IPS-15b (cell line): ENCODE data around the gene GOLT1A.
A peak's percentile ranks its signal among the peaks of the same experiment; 100 is the strongest.

Experiments used
- H3K27me3 ChIP-seq: one replicate; pipeline ENCODE4 v1.6.1; 2013; ENCODE audit warnings: low read length; ENCODE audit not compliant: control insufficient read depth, insufficient read depth
- H3K36me3 ChIP-seq: one replicate; pipeline ENCODE4 v1.6.1; 2013; ENCODE audit warnings: low read length; ENCODE audit not compliant: control insufficient read depth, insufficient read depth
- H3K4me1 ChIP-seq: one replicate; pipeline ENCODE4 v1.6.1; 2013; ENCODE audit warnings: mild to moderate bottlenecking, low read length; ENCODE audit not compliant: control insufficient read depth, insufficient read depth
- H3K4me3 ChIP-seq: one replicate; pipeline ENCODE4 v1.5.1; 2013; ENCODE audit warnings: low read depth, low read length
- H3K9ac ChIP-seq: one replicate; pipeline ENCODE4 v1.6.1; 2013; ENCODE audit warnings: low read depth, mild to moderate bottlenecking, low read length
- H3K9me3 ChIP-seq: one replicate; pipeline ENCODE4 v1.6.1; 2013; ENCODE audit warnings: mild to moderate bottlenecking, low read length; ENCODE audit not compliant: control insufficient read depth, insufficient read depth

Gene GOLT1A

DNA sequence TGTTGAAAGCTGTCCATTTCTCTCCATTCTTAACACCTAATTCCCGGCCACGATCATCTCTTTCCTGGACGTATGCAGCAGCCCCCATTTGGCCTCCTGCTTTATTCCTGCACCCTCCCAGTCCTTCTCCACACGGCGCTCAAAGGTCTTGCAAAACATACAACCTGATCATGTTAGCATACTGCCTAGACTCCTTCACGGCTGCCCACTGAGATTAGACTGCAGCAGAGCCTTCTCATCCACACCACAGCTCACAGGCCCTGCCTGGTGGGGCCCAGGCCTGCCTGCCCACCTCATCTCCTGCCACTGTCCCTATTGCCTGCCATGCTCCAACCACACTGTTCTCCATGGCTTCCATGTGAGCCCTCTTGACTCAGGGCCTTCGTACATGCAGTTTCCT lies 2.7 kb downstream of the GOLT1A start:
- no peaks in the 10 kb centered on the region for H3K27me3 ChIP-seq
- no peak overlapping the region for H3K4me3 ChIP-seq
- no peaks in the 10 kb centered on the region for H3K9me3 ChIP-seq
- H3K4me1 ChIP-seq = peaks cover 3% of the 10 kb centered on the region
- H3K9ac ChIP-seq = no peak overlapping the region
- no peaks in the 10 kb centered on the region for H3K36me3 ChIP-seq

DNA sequence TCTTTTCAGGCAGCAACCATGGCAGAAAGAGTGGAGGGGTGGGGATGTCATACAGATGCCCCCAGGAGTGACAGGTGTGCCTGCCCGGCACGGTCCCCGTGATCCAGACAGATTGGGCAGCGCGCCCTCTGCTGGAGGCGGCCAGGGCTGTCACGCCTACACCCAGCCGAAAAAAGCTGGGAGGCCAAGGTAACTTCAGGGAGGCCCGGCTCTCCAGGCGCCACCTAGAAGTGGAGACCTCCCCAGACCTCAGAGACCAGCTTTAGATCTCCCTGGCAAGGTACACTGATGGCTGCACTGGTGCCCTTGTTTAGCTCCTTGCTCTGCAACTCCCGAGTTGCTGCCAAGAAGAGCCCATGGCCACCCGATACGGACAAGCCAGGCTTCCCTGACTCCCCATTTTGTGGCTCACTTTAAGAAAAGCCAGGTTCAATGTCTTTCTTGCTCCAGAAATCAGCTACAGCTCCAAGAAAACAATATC lies 6.6 kb downstream of the GOLT1A start:
- H3K9me3 ChIP-seq = no peaks in the 10 kb centered on the region
- H3K4me3 ChIP-seq = no peak overlapping the region
- no peaks in the 10 kb centered on the region for H3K36me3 ChIP-seq
- no peak overlapping the region for H3K9ac ChIP-seq
- no peaks in the 10 kb centered on the region for H3K27me3 ChIP-seq
- H3K4me1 ChIP-seq = peaks cover 3% of the 10 kb centered on the region

DNA sequence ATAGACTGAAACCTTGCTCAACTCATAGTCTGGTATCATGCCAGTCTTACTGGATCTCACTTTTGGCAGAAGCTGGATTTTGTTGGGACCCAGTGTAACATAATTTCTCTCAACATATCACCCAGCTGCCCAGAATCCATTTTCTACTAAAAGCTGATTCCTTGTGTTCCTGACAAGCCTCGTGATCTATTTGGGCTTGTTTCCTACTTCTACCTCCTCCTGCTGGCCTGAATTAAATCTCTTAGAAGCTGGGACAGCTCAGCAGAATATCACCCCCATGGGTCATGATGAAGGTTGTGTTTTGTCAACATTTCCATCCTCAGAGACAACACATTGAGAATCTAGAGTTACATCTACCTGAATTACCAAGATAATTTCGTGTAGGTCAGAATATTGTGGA lies 7.7 kb downstream of the GOLT1A start:
- H3K9ac ChIP-seq = no peak overlapping the region
- no peaks in the 10 kb centered on the region for H3K27me3 ChIP-seq

DNA sequence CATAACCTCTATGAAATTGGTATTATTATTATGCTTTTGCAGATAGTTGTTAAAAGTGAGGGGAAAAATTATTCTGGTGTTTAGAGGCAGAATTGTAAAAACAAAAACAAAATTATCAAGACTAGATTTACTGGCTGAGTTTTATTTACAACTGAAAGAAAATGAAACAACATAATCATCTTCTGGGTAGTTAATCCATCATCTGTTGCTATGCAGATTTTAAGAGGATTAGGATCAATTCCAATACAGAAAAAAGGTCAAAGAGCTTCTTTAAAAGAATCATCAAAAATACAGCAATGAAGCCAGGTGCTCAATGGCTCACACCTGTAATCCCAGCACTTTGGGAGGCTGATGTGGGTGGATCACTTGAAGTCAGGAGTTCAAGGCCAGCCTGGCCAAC lies 8.3 kb downstream of the GOLT1A start:
- Histone ChIP-seq H3K9ac (no peak overlapping the region), H3K36me3 (no peaks in the 10 kb centered on the region), H3K4me1 (peaks cover 3% of the 10 kb centered on the region), H3K9me3 (no peaks in the 10 kb centered on the region), H3K27me3 (no peaks in the 10 kb centered on the region), H3K4me3 (no peak overlapping the region)

More for the DNA sequence above, 7.7 kb downstream of the GOLT1A start:
- H3K9me3 ChIP-seq = no peaks in the 10 kb centered on the region
- no peaks in the 10 kb centered on the region for H3K36me3 ChIP-seq
- H3K4me1 ChIP-seq = peaks cover 3% of the 10 kb centered on the region
- H3K4me3 ChIP-seq = no peak overlapping the region

DNA sequence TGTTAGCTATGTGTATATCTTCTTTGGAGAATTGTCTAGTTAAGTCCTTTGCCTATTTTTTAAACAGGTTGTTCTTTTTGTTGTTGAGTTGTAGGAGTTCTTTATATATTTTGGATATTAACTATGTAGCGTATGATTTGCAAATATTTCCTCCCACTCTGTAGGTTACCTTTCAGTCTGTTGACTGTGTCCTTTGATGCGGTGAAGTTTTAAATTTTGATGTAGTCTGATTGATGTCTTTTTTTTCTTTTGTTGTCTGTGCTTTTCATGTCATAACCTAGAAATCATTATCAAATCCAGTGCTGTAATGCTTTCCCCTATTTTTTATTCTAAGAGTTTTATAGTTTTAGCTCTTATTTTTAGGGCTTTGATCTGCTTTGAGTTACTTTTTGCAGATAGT lies 8.8 kb downstream of the GOLT1A start:
- Histone ChIP-seq H3K4me1 (peaks cover 3% of the 10 kb centered on the region), H3K36me3 (no peaks in the 10 kb centered on the region), H3K27me3 (no peaks in the 10 kb centered on the region), H3K9ac (no peak overlapping the region), H3K4me3 (no peak overlapping the region), H3K9me3 (no peaks in the 10 kb centered on the region)

DNA sequence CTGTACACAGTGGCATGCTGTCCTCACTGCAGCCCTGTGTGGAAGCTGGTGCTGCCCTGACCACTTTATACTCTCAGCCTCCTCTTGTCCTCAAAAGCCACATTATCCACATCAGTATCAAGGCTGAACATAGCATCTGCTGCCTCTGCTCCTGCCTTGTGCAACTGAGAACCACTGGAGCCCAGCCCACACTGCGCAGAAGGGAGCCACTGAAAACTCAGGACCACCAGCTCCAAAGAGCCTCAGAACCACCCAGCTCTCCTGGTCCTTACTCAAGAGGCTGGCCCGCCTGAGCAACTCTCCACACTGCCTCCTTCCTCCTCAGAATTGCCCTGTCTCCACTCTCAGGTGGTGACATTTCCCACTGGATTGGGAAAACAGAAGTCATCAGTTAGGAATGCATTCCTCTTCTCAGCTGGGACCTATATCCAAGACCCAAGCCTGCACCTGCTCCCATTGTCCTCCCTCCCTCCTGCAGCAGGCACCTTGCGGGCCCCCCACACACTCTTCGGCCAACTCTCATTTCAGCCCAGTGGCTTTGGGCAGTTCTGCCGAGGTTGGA lies 10.5 kb downstream of the GOLT1A start:
- H3K27me3 ChIP-seq = no peaks in the 10 kb centered on the region
- H3K36me3 ChIP-seq = no peaks in the 10 kb centered on the region
- H3K9me3 ChIP-seq = no peaks in the 10 kb centered on the region
- H3K9ac ChIP-seq = no peak overlapping the region
- no peak overlapping the region for H3K4me3 ChIP-seq
- peaks cover 3% of the 10 kb centered on the region for H3K4me1 ChIP-seq

DNA sequence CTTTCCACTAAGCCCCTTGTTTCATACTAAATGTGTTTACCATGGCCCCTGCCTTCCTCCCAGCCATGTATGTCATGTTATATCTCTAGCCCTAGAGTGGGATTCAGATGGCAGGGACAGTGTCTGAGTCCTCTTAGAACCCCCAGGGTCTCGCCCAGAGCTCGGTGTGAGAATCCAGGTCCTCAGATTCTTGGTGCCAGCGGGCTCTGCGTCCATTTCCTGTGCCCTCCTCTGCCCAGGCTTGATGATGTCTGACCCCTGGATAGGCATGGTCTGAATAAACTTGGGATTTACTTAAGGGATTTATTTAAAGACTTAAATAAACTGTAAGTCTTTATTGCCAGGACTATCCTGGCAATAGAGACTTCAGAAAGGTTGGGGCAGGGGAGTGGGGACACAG lies 11.3 kb downstream of the GOLT1A start:
- H3K27me3 ChIP-seq = no peaks in the 10 kb centered on the region
- H3K36me3 ChIP-seq = no peaks in the 10 kb centered on the region
- H3K4me1 ChIP-seq = peaks cover 3% of the 10 kb centered on the region
- H3K9ac ChIP-seq = no peak overlapping the region
- H3K9me3 ChIP-seq = no peaks in the 10 kb centered on the region
- H3K4me3 ChIP-seq = no peak overlapping the region

- H3K27me3 ChIP-seq = no peaks in the 10 kb centered on the region
- H3K9ac ChIP-seq = no peak overlapping the region
- no peaks in the 10 kb centered on the region for H3K9me3 ChIP-seq
- H3K36me3 ChIP-seq = no peaks in the 10 kb centered on the region
- no peak overlapping the region for H3K4me3 ChIP-seq
- no peaks in the 10 kb centered on the region for H3K4me1 ChIP-seq
These were observed 12.3 kb downstream of the GOLT1A start for GRCh38 chr1:204201348-204202040.

- no peaks in the 10 kb centered on the region for H3K9me3 ChIP-seq
- no peaks in the 10 kb centered on the region for H3K4me1 ChIP-seq
These were observed 14.2 kb downstream of the GOLT1A start for GRCh38 chr1:204199579-204199978.

GRCh38 chr1:204198348-204199340 lies 15.1 kb downstream of the GOLT1A start:
- H3K9me3 ChIP-seq = no peaks in the 10 kb centered on the region
- H3K27me3 ChIP-seq = no peaks in the 10 kb centered on the region
- H3K36me3 ChIP-seq = no peaks in the 10 kb centered on the region
- no peak overlapping the region for H3K9ac ChIP-seq
- H3K4me3 ChIP-seq = no peak overlapping the region
- H3K4me1 ChIP-seq = no peaks in the 10 kb centered on the region

More at GRCh38 chr1:204199579-204199978, 14.2 kb downstream of the GOLT1A start:
- no peaks in the 10 kb centered on the region for H3K27me3 ChIP-seq
- H3K4me3 ChIP-seq = no peak overlapping the region
- no peak overlapping the region for H3K9ac ChIP-seq
- no peaks in the 10 kb centered on the region for H3K36me3 ChIP-seq

DNA sequence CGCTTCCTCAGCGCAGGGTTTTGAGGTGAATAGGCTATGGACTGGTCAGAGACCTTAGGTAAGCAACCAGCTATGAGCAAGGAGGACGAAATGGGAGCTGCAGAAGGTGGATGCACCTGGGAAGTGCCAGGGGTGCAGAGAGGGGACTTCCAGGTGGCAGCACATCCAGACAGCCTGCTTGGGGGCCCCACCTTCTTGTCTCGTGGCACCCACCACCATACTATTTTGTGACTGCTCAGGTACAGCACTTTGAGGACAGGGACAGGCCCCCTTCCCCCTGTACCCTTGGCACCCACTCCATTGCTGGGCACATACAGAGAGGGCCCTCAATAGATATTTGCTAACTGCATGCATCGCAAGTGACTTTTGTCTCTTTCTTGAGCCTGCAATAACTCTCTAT lies 16.7 kb downstream of the GOLT1A start:
- Histone ChIP-seq H3K36me3 (no peaks in the 10 kb centered on the region), H3K27me3 (peaks cover 15% of the 10 kb centered on the region), H3K9me3 (no peaks in the 10 kb centered on the region), H3K4me1 (no peaks in the 10 kb centered on the region), H3K4me3 (no peak overlapping the region), H3K9ac (peak overlapping the region; percentile 12)
